ENCODE results near the gene TSPAN14. TPM values are rescaled to one million over a fixed set of nuclear protein-coding genes. Genes with fewer than 3 reads are reported as not detected.

Gene TSPAN14
- total RNA-seq, 2 donors from 2014 or later, result 121 to 123 TPM

DNA sequence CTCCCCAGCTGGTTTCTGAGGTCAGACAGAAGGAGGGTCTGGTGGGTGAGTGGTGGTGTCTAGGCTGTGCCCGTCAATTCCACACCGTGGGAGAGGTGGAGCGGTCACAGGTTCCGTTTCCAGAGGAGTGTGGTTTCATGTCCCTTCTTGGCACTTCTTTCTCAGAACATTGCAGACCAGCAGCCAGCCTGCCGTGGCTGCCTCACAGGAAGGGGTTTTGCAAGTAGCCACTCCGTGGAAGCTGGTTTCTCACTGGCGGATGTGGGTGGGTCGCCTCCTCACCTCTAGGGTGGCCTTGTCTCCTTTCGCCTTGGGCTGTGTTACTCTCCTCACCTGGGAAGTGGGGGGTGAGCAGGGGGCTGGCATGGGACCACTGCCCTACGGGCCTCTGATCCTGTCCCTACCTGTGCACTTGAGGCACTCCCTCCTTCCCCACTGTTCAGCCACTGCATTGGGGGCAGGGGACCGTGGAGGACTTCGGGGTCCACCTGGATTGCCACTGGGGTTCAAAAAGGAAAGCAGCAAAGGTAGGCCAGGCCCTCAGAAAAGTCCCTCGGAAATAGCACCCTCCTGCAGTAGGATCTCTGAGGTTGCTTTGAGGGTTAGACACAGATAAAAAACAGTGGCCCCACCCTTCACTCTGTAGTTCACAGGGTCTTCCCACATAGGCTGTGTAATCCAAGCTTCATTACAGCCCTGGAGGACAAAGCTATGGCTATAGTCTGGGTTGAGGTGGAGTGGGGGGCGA lies 33.9 kb downstream of the TSPAN14 start:
- Histone ChIP-seq H3K4me1 (ENCODE audit: control insufficient read depth, insufficient read depth, low read length) (peaks cover 6% of the 10 kb centered on the region), H3K36me3 (ENCODE audit: control insufficient read depth, insufficient read depth, low read length) (peaks cover 47% of the 10 kb centered on the region), H3K9me3 (ENCODE audit: control insufficient read depth, low read length) (no peaks in the 10 kb centered on the region), H3K27me3 (ENCODE audit: control insufficient read depth, insufficient read depth, low read length, poor library complexity, severe bottlenecking) (no peaks in the 10 kb centered on the region), H3K27ac (ENCODE audit: low read depth, low read length) (no peak overlapping the region), H3K4me3 (ENCODE audit: low read length) (no peak overlapping the region), H3K9ac (ENCODE audit: extremely low read depth, low read length, poor library complexity, severe bottlenecking) (no peak overlapping the region)
- H3K27me3 Mint-ChIP-seq (ENCODE audit: insufficient read depth), result no peaks in the 10 kb centered on the region
- no peak overlapping the region for H3K4me3 Mint-ChIP-seq
- 72 to 94% methylated on average over 2 to 14 of the region's 14 CpGs for WGBS, 2 experiments (ENCODE audit: insufficient coverage in 1 of 2, insufficient read length in 1 of 2)
- H3K27ac Mint-ChIP-seq, result no peak overlapping the region
- DNase-seq, result no peak
- H3K36me3 Mint-ChIP-seq (ENCODE audit: low read depth), result peaks cover 39% of the 10 kb centered on the region
- H3K9me3 Mint-ChIP-seq, result no peaks in the 10 kb centered on the region
- H3K4me1 Mint-ChIP-seq, result peaks cover 37% of the 10 kb centered on the region
- no peak for TF ChIP-seq CTCF (conservative IDR thresholded peaks at IDR 0.05)

- Histone ChIP-seq H3K4me1 (ENCODE audit: control insufficient read depth, insufficient read depth, low read length) (peaks cover 6% of the 10 kb centered on the region), H3K9ac (ENCODE audit: extremely low read depth, low read length, poor library complexity, severe bottlenecking) (no peak overlapping the region), H3K36me3 (ENCODE audit: control insufficient read depth, insufficient read depth, low read length) (peaks cover 49% of the 10 kb centered on the region), H3K27me3 (ENCODE audit: control insufficient read depth, insufficient read depth, low read length, poor library complexity, severe bottlenecking) (no peaks in the 10 kb centered on the region), H3K9me3 (ENCODE audit: control insufficient read depth, low read length) (no peaks in the 10 kb centered on the region), H3K27ac (ENCODE audit: low read depth, low read length) (no peak overlapping the region), H3K4me3 (ENCODE audit: low read length) (no peak overlapping the region)
- Mint-ChIP-seq H3K27ac (peak overlapping the region; percentile 40), H3K4me3 (no peak overlapping the region), H3K27me3 (ENCODE audit: insufficient read depth) (no peaks in the 10 kb centered on the region), H3K36me3 (ENCODE audit: low read depth) (peaks cover 41% of the 10 kb centered on the region), H3K9me3 (no peaks in the 10 kb centered on the region), H3K4me1 (peaks cover 32% of the 10 kb centered on the region)
- TF ChIP-seq CTCF (conservative IDR thresholded peaks at IDR 0.05), result no peak
- DNase-seq, result no peak
- WGBS, 2 experiments (ENCODE audit: insufficient coverage in 1 of 2, insufficient read length in 1 of 2), result 97 to 98% methylated on average over 5 to 6 of the region's 6 CpGs
Observed at GRCh38 chr10:80488539-80489066, 34.5 kb downstream of the TSPAN14 start.

DNA sequence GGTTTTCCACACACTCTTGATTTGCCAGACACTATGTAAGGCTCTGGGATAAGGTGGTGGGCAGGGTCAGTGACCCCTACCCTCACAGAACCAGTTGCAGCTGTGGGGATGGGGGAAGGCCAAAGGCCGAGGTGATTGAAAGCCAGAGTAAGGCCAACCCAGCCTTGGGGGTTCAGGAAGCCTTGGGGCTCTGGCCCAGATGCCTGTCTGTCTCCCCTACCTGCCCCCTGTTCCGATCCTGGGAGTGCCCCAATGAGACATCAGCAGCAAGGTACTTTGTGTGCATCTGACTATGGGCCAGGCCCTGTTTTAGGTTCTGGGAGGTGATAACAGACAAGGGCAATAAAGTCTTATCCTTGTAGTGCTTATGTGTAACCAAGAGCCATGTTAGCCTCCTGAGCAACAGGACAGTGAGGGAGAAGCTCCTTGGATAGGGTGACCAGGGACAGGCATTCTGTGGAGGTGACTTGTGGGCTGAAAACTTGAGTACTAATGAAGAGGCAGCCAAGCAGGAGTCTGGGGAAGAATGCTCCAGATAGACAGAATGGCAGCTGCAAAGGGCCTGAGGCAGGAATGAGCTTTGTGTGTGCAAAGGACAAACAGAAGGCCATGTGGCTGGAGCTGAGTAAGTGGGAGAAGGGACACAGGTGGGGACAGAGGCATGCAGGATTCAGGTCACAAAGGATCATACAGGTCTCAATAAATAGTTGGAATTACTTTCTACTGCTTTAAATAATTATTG lies 35.4 kb downstream of the TSPAN14 start:
- H3K9me3 ChIP-seq (ENCODE audit: control insufficient read depth, low read length), result no peaks in the 10 kb centered on the region
- no peak overlapping the region for H3K9ac ChIP-seq (ENCODE audit: extremely low read depth, low read length, poor library complexity, severe bottlenecking)
- H3K4me3 ChIP-seq (ENCODE audit: low read length), result no peak overlapping the region
- no peak overlapping the region for H3K27ac ChIP-seq (ENCODE audit: low read depth, low read length)
- H3K27me3 Mint-ChIP-seq (ENCODE audit: insufficient read depth), result no peaks in the 10 kb centered on the region
- H3K27ac Mint-ChIP-seq, result no peak overlapping the region
- no peak overlapping the region for H3K4me3 Mint-ChIP-seq
- H3K36me3 ChIP-seq (ENCODE audit: control insufficient read depth, insufficient read depth, low read length), result peaks cover 58% of the 10 kb centered on the region
- H3K27me3 ChIP-seq (ENCODE audit: control insufficient read depth, insufficient read depth, low read length, poor library complexity, severe bottlenecking), result no peaks in the 10 kb centered on the region
- peaks cover 6% of the 10 kb centered on the region for H3K4me1 ChIP-seq (ENCODE audit: control insufficient read depth, insufficient read depth, low read length)
- TF ChIP-seq CTCF (conservative IDR thresholded peaks at IDR 0.05), result no peak
- peaks cover 30% of the 10 kb centered on the region for H3K4me1 Mint-ChIP-seq
- H3K36me3 Mint-ChIP-seq (ENCODE audit: low read depth), result peaks cover 48% of the 10 kb centered on the region
- no peak for DNase-seq
- H3K9me3 Mint-ChIP-seq, result no peaks in the 10 kb centered on the region
- 88 to 100% methylated on average over 1 to 2 of the region's 2 CpGs for WGBS, 2 experiments (ENCODE audit: insufficient coverage in 1 of 2, insufficient read length in 1 of 2)
